ENCODE results near the gene ACER2. TPM values are rescaled to one million over a fixed set of nuclear protein-coding genes. Genes with fewer than 3 reads are reported as not detected.
A peak's percentile ranks its signal among the peaks of the same experiment; 100 is the strongest.
"Not testable (repeated sequence)": the region's sequence is repeated elsewhere in the genome, so short reads cannot be mapped to it uniquely, and the experiment has no call there.

The ACER2 gene
- total RNA-seq, 4 donors from 2014 or later: 2.8 to 13.2 (median 9.3) TPM

DNA sequence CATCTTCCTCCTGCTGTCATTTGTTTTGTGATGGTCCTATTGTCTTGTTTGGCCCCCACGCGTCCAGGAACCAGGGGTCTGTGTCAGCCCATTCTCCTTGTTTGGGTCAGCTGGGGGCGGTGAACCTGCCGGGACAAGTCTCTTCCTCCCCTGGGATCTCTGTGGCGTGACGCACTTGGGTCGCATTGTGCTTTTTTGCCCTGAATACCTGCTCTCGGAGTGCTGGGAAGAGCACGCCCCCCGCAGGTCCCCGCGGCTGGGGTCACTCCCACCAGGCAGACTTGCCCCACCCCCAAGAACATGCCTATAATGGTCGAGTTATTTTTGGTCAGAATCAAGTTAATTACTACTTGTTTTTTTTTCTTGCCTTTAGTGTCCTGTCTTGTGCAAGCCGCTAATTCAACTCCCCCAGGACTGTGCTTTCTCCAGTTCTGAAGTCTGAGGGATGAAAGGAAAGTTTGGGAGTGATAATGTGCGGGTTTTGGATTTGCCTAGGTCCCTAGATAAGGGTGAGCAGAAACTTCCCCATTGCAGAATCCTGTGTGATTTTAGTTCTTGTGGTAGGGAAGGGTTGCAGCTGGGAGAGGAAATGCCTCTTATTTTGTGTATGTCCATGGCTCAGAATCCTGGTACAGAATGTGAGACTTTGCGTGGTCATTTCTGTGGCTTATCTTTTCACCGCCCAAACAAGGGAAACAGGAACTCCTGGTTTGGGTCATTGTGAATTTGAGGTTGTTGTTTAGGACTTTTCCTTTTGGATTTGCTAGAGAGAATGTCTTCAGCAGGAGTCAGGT is 789 bp downstream of the ACER2 start:
- in situ Hi-C loops (cut with MboI; ENCODE audit: low pct_ligation_motif_present in 1 of 4, low pct_unique_long_range_greater_than_20kb in 1 of 4, low sequenced_read_pairs in 3 of 4) (no loop called here), intact Hi-C loops (cut with DNase I; ENCODE audit: low total_unique reads) (no loop called here)
- DNase-seq: peak; percentile 27
- Histone ChIP-seq H3K4me1 (peaks cover 0 to 17% (median 6%) of the 10 kb centered on the region in 4 donors), H3K36me3 (no peaks in the 10 kb centered on the region), H3K9me3 (no peaks in the 10 kb centered on the region), H3K27ac (peak overlapping the region; percentile 80 to 86 (median 82)), H3K4me3 (peak overlapping the region; percentile 57 to 86 (median 65)), H3K27me3 (no peaks in the 10 kb centered on the region)
- TF ChIP-seq POLR2AphosphoS5 (IDR thresholded peaks at IDR 0.05) (no peak), EP300 (IDR thresholded peaks at IDR 0.05; ENCODE audit: low read depth) (no peak), POLR2A (IDR thresholded peaks at IDR 0.05) (no peak)
- TF ChIP-seq, protein P1, sequence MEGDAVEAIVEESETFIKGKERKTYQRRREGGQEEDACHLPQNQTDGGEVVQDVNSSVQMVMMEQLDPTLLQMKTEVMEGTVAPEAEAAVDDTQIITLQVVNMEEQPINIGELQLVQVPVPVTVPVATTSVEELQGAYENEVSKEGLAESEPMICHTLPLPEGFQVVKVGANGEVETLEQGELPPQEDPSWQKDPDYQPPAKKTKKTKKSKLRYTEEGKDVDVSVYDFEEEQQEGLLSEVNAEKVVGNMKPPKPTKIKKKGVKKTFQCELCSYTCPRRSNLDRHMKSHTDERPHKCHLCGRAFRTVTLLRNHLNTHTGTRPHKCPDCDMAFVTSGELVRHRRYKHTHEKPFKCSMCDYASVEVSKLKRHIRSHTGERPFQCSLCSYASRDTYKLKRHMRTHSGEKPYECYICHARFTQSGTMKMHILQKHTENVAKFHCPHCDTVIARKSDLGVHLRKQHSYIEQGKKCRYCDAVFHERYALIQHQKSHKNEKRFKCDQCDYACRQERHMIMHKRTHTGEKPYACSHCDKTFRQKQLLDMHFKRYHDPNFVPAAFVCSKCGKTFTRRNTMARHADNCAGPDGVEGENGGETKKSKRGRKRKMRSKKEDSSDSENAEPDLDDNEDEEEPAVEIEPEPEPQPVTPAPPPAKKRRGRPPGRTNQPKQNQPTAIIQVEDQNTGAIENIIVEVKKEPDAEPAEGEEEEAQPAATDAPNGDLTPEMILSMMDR (IDR thresholded peaks at IDR 0.05): no peak
- 4 to 26% methylated on average over 4 to 17 of the region's 17 CpGs for WGBS, 2 donors (ENCODE audit: low coverage in 1 of 2)

DNA sequence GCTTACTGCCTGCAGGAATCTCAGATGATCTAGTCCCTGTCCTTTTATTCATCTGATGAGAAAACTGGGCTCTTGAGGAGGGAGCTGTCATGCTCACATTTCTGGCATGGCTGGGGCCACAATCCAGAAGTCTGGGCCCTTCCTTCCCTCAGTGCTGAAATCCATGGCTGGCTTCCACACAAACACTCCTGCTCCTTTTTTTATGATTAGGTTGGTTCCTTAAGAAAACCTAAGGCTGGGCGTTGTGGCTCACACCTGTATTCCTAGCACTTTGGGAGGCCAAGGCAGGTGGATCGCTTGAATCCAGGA is 1.3 kb downstream of the ACER2 start:
- TF ChIP-seq EP300 (IDR thresholded peaks at IDR 0.05; ENCODE audit: low read depth) (no peak), POLR2A (IDR thresholded peaks at IDR 0.05) (no peak), POLR2AphosphoS5 (IDR thresholded peaks at IDR 0.05) (no peak)
- TF ChIP-seq, protein P1 (IDR thresholded peaks at IDR 0.05): no peak
- intact Hi-C loops (cut with DNase I; ENCODE audit: low total_unique reads) (no loop called here), in situ Hi-C loops (cut with MboI; ENCODE audit: low pct_ligation_motif_present in 1 of 4, low pct_unique_long_range_greater_than_20kb in 1 of 4, low sequenced_read_pairs in 3 of 4) (no loop called here)
- H3K36me3 ChIP-seq: no peaks in the 10 kb centered on the region
- WGBS, 2 donors (ENCODE audit: low coverage in 1 of 2): 97% methylated on average over 2 of the region's 2 CpGs; no CpG with 5 or more reads in 1 of the 2 donors
- H3K4me1 ChIP-seq: peaks cover 0 to 17% (median 6%) of the 10 kb centered on the region in 4 donors
- H3K27me3 ChIP-seq: no peaks in the 10 kb centered on the region
- H3K9me3 ChIP-seq: no peaks in the 10 kb centered on the region
- DNase-seq: no peak
- H3K27ac ChIP-seq: no peak overlapping the region
- H3K4me3 ChIP-seq: peak overlapping the region in 2 of 4 donors; percentile 65 to 86

DNA sequence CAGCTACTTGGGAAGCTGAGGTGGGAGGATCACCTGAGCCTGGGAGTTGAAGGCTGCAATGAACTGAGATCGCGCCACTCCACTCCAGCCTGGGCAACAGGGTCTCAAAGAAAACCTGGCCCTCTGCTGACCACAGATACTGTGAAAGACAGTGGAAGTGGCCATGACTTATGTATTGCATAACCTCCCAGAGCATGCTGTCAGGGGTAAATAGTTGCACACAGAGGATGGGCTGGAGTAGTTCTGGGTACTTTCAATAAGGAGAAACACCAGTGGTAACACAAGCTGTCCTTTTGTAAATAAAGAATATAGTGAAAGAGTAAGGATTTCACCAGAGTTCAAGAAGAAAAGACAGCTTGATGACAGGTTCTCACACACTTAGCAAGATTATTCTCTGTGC is 1.8 kb downstream of the ACER2 start:
- intact Hi-C loops (cut with DNase I; ENCODE audit: low total_unique reads): no loop called here
- H3K36me3 ChIP-seq: no peaks in the 10 kb centered on the region
- in situ Hi-C loops (cut with MboI; ENCODE audit: low pct_ligation_motif_present in 1 of 4, low pct_unique_long_range_greater_than_20kb in 1 of 4, low sequenced_read_pairs in 3 of 4): no loop called here
- peaks cover 0 to 17% (median 6%) of the 10 kb centered on the region in 4 donors for H3K4me1 ChIP-seq
- no peaks in the 10 kb centered on the region for H3K27me3 ChIP-seq
- H3K4me3 ChIP-seq: no peak overlapping the region
- TF ChIP-seq EP300 (IDR thresholded peaks at IDR 0.05; ENCODE audit: low read depth) (no peak), POLR2AphosphoS5 (IDR thresholded peaks at IDR 0.05) (no peak), POLR2A (IDR thresholded peaks at IDR 0.05) (no peak)
- TF ChIP-seq, protein P1 (IDR thresholded peaks at IDR 0.05): no peak
- DNase-seq: no peak
- H3K9me3 ChIP-seq: no peaks in the 10 kb centered on the region
- WGBS, 2 donors (ENCODE audit: low coverage in 1 of 2): 100% methylated on average over 2 of the region's 2 CpGs
- H3K27ac ChIP-seq: no peak overlapping the region

DNA sequence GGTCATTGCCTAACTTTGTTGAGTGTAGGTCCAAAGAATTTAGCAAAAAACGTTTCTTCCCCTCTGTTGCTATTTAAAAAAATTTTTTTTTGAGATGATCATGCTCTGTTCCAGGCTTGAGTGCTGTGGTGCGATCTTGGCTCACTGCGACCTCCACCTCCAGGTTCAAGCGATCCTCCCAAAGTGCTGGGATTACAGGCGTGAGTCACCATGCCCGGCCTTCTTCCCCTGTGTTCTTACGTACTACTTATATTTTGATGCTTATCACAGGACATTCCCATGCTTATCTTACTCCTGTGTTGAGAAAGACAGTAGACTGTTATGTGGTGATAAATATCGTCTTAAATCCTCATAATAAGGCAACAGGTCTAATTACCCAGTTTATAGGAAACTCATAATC is 2.5 kb downstream of the ACER2 start:
- no peak overlapping the region for H3K4me3 ChIP-seq
- TF ChIP-seq POLR2AphosphoS5 (IDR thresholded peaks at IDR 0.05) (no peak), POLR2A (IDR thresholded peaks at IDR 0.05) (no peak), EP300 (IDR thresholded peaks at IDR 0.05; ENCODE audit: low read depth) (no peak)
- TF ChIP-seq, protein P1 (IDR thresholded peaks at IDR 0.05): no peak
- no peak overlapping the region for H3K27ac ChIP-seq
- peaks cover 0 to 17% (median 6%) of the 10 kb centered on the region in 4 donors for H3K4me1 ChIP-seq
- intact Hi-C loops (cut with DNase I; ENCODE audit: low total_unique reads) (no loop called here), in situ Hi-C loops (cut with MboI; ENCODE audit: low pct_ligation_motif_present in 1 of 4, low pct_unique_long_range_greater_than_20kb in 1 of 4, low sequenced_read_pairs in 3 of 4) (no loop called here)
- H3K9me3 ChIP-seq: no peaks in the 10 kb centered on the region
- H3K36me3 ChIP-seq: no peaks in the 10 kb centered on the region
- H3K27me3 ChIP-seq: no peaks in the 10 kb centered on the region
- no peak for DNase-seq
- WGBS, 2 donors (ENCODE audit: low coverage in 1 of 2): 89 to 98% methylated on average over 8 of the region's 8 CpGs

DNA sequence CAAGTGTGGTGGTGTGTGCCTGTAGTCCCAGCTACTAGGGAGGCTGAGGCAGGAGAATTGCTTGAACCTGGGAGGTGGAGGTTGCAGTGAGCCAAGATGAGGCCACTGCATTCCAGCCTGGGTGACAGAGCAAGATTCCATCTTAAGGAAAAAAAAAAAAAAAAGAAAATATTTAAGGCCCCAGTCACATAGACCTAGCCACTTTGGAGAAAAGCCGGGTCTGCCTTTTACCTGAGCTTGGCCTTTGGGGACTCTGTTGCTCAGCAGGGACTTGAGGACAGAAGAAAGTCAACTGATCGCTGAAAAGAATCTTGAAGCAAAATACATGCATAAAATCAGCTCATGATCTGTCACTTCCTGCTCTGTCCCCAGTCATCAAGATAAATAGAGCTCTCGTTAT is 4.6 kb downstream of the ACER2 start:
- intact Hi-C loops (cut with DNase I; ENCODE audit: low total_unique reads); DNase-seq; H3K9me3 ChIP-seq; H3K27me3 ChIP-seq; in situ Hi-C loops (cut with MboI; ENCODE audit: low pct_ligation_motif_present in 1 of 4, low pct_unique_long_range_greater_than_20kb in 1 of 4, low sequenced_read_pairs in 3 of 4); H3K27ac ChIP-seq; H3K36me3 ChIP-seq; H3K4me3 ChIP-seq: not testable (repeated sequence)
- WGBS, 2 donors (ENCODE audit: low coverage in 1 of 2): 84% methylated on average over 3 of the region's 3 CpGs; no CpG with 5 or more reads in 1 of the 2 donors
- peaks cover 0 to 12% (median 6%) of the 10 kb centered on the region in 4 donors for H3K4me1 ChIP-seq

Measured in transverse colon (tissue), 4 donors.